HG03135 (cell line): ENCODE results near the gene CTNNBIP1.

Source experiments
- ATAC-seq: cut with Tn5 transposase; IDR thresholded peaks from one replicate; pipeline ENCODE4 v1.9.1; 2021; ENCODE audit warnings: mild to moderate bottlenecking, moderate library complexity; ENCODE audit not compliant: unreplicated experiment

The CTNNBIP1 gene

DNA sequence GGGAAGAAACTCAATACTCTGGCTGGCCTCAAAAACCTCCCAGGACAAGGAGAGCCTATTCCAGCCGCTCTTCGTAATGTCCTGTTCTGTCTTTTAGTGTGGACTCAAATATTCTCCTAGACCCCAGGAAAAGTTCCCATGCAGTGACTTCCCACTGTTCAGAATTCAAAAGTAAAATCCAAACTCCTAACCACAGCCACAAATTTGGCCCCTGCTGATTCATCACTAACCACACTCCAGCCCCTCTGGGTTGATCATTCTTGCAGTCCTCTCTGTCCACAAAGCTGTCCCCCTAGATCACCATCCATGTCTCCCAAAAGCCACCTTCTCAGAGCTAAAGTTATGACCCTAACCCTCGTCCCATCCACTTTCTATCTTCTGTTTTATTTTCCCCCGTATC, 5.1 kb downstream of the CTNNBIP1 start:
- no peak for ATAC-seq

DNA sequence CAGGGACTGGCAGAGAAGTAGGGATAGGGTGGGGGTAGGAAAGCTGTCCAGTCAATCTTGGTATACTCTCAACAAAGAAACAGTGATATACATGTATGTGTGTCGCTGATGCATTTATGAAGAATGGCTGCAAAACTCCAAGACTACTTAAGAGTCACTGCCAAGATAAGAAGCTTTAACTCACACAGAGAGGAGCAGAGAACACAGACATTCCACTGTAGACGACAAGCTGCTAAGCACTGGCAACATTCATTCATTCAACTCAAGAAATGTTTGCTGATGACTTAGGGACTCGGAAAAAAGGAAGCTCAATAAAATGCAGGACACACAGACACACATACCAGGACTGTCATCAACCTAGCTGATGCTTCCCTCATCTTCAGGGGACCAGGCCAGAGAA, 5.5 kb downstream of the CTNNBIP1 start:
- no peak for ATAC-seq

DNA sequence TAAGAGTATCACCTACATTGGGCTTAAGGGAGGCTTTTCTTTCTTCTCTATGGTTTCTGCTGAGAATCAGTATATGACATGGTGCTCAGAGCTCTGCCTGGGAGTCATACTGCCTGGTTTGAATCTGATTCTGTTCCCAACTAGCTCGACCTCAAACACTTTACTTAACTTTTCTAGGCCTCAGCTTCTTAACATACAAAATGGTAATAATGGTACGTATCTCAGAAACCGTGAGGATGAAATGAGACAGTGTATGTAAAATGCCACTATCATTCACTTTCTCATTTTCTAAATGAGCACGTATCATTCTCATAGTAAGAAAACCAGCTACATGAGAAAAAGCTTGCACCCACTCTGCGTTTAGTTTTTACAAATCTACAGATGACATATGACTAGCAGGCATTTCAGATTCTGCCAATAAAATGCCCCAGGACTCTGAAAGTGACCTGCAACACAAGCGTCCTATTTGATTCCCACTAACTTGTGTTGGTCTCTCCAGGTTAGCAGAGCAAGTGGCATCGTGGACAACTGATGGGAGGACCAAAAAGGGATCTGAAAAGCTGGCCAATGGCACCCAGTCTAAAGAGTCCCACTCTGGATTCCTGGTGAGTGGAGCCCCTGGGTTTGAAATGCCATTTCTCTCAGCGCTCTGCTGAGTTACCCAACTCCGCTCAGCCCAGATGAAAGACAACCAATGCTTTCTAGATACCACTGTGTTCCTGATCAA, 6.1 kb downstream of the CTNNBIP1 start:
- ATAC-seq = no peak

DNA sequence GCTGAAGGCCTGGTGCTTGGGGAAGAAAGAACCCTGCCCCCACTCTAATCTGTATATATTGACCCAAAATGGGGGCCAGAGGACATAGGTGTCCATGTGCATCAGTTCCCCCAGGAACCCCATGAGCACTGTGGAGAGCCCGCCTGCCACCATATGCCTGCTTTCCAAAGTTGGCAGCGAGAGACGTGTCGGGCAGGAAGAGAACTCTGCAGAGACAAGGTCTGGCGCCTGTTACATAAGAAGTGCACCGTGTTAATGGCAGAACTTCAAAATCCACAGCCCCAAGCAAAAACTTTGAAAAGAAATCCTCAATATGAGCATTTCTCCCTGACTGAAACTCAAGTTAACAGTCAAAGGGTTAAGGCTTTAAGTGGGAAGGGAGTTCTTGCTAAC, 8.0 kb downstream of the CTNNBIP1 start:
- no peak for ATAC-seq

DNA sequence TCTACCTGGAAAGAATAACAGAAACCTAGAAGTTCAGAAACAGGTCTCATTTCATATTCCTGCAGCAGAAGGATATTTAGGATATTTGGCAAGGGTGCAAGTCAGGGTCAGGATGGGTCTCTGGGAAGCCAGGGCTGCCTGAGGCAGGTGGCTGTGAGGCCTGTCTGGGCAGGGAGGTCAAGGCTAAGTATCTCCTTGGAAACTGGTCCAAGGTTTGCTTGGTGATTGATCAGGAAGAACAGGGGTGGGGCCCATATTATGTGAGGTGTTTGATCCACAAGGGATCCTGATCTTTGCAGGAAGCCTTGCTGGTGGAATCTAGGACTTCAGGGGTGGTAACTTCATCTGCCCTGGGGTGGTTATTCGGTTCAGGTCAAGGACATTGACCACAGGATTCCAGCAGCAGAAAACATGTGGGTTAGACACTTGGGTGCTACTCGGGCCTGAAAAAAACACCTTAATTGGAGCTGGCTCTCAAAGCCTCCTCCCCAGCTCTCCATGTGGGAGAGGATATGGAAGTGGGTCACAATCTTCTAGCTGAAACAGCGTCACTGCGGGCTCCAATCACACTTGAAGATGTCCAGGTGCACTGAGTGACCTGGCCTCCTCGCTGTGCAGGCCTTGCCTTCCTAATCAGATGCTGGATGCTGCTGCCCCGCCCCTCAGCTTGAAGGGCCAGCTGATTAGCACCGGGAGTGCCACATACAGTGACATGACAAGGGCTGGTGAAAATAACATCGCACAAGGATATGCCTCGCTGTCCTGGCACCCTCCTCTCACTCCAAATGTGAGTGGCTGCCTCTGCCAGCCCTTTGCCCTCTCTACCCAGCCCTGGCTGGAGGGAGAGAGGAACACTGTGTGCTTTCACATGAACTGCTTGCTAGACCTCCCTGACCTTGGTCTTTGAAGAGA, 8.7 kb downstream of the CTNNBIP1 start:
- ATAC-seq = no peak

DNA sequence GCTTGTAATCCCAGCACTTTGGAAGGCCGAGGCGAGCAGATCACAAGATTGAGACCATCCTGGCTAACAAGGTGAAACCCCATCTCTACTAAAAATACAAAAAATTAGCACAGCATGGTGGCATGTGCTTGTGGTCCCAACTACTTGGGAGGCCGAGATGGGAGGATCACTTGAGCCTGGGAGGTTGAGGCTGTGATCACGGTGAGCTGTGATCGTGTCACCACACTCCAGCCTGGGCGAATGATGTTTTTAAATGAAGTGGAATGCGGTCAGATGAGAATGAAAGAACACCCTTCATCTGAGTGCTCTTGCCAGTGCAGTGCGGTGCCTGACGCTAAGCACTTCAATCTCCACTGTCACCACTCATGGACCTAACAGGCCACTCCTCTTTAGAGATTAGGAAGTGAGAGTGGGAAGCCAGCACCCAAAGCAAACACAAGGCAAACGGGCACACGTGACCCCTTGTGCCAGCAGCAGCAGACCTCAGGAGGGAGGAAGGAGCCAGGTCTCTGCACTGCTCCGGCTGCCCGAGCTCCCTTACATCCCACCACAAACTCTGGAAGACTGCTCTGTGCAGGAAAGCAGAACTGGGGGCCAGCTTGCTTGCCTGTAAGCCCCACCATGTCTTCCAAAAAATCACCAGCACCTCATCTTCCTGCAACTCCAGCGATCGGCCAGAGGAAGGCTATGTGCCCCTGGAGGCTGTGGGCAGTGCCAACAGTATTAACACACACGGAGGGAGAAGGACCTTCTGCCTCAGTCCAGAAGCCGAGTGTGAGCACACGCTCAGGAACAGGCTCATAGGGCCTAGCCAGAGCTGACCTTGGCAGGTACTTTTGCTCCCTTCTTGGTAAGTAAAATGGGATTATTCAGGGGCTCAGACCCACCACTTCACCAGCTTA, 9.7 kb downstream of the CTNNBIP1 start:
- no peak for ATAC-seq

DNA sequence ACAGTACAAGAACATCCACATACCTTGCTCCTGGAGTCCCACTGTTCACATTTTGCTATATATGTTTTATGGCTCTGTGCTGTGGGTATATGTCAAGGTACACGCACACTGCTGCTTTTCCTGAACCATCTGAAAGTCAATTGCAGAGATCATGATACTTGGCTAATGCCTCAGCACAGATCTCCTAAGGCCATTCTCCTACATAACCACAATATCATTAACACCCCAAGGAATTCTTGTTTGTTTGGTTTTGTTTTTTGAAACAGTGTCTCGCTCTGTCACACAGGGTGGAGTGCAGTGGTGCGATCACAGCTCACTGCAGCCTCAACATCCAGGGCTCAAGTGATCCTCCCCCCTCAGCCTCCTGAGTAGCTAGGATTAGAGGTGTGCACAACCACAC, 16.0 kb downstream of the CTNNBIP1 start:
- ATAC-seq = no peak

DNA sequence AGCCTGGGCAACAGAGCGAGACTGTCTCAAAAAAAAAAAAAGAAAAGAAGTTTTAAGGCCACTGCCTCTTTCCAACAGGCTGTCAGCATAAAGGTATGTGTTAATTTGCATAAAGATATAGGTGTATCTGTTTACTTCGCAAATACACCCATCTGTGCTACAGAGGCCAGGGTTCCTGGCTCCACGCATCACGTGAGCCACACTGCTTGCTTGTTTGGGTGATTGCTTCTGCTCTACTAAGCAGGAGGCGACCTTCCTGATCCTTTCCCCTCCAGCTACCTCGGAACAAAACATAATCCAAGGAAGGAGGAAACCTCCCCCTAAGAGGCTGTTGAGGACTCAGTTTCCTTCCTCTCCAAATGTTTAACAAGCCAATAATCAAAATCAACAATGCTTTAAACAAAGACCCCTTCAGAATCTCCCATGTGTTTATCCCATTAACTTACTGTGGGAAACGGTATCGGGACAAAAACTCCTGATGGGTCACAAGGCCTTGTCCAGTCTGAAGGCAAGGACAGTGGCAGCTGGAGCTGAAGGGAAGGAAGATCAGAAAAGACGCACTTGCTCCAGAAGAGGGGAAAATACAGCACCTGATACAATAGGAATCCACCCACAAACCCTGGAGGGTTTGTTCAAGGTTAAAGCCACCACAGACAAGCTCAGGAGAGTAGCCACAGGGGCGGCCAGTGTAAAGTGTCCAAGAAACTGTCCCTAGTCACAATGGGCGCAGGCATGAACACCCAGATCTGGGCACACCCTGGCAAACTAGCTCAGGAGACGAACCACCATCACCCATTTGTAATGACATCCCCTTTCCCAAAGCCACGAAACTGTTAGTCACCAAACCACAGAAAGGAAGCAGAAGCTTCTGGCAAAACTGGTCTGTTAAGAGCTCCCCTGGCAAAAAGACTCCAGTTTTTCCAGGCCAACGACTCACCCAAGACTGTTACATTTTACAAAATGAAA, 17.2 kb downstream of the CTNNBIP1 start:
- no peak for ATAC-seq

DNA sequence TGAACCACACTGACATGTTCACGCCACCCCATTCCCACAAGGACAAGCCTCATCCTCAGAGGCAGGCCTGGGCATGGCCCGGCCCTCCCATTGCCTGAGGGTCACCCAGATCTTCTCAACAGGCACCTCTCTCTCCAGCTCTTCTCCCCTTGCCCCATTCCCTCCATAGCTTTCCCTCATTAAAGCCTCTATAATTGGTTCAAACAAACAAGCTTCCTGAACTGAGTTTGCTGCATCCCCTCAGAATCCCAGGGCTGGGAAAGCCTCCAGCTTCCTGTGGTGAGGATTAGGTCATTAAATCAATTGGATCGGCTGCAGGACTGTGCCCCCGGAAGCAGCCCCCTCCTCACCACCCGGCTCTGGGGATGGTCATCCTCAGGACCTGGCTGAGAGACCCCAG, 18.9 kb downstream of the CTNNBIP1 start:
- ATAC-seq = no peak

DNA sequence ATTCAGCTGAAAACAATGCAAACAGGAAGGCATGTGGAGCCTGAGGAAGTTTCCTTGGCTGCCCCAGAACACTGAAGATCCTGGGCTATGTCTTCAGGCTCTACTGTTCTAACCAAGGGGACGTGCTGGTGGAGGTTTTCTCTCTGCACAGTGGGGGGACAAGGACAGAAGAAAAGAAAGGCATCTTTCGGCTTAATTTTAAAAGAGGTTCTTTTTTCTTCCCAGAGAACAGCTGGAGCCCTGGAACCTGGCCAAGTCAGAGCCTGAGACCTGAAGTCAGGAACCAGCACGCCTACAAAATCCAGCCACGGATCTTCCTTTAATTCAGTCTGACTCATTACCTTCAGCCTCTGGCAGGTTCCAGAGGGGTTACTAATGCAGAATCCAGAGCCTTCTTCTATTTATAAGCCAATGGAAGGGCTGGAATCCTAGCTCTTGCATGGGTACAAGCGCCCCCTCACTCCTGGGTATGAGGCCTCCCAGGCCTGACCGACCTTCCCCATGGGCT, 19.8 kb downstream of the CTNNBIP1 start:
- ATAC-seq = no peak

DNA sequence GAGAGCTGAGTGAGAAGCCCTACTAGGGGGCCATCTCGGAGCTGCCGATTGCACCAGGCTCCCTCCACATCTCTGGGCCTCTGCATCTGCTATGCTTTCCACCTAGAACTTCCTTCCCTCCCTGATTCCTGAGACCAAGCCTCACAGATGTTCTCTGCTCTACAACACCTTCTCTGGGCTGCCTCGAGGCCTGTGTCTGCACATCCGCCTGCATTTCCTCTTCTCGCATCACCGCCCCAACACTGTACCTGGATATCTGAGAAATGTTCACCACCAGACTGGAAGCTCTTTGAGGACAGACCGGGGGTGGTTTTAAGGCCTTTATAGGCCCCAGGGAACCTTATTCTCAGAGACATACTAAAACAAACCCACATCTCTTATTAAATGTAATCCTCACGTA, 20.7 kb downstream of the CTNNBIP1 start:
- ATAC-seq = no peak

DNA sequence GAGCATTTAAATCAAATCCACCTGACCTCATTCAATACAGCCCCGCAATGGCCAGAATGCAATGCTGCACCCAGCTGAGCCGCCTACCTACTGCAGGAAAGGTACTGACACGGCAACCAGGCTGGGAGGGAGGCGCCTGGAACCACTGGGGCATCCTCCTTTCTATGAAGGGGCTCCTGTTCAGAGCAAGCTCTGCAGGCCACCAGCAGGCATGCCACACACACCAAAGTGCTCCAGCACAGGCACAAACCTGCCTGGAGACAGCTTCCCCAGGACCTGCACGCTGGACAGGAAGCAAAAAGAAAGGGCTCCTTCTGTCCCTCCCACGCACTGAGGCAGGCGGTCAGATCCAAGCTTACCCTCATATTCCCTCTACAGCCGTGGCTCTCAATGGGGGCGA, 21.2 kb downstream of the CTNNBIP1 start:
- ATAC-seq = no peak

DNA sequence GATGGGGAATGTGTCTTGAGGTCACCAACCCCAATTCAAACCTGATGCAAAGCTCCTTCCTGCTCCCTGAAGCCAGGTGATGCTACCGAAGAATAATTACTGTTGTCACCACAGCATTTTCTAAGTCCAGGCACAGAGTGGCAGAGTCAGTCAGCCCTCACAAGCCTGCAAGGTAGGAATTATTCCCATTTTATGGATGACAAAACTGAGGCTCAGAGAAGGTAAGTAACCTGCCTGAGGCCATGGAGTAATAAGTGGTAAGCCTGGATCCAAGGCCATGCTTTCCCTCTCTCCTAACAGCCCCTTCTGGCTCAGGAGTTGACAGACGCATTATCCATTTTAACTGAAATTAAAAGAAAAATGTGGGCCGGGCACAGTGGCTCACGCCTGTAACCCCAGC, 23.0 kb downstream of the CTNNBIP1 start:
- ATAC-seq = no peak

DNA sequence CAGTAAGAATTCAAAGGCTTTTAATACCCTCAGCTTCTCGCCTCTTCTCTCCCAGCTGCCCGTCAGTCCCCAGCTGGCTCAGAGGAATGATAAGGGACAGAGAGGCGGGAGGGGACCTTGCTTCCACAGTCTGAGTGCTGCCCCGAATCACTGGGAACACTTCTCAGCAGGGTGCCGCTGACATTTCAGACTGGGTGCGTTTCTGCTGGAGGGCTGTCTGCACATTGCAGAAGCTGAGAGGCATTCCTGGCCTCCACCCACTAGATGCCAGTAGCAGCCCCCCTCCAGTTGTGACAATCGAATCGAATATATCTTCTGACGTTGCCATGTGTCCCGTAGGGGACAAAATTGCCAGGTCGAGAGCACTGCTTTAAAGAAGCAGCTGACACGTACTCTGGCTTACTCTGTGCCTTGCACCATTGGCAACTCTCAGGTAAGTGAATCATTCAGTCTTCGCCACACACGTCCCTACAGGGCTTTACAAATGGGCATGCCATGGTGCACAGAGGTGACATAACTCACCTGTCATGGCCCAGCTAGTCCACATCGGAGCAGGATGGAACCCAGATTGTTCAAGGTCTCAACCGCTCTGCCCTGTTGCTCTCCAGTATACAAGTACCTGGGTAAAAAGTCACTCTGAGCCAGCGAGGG, 23.9 kb downstream of the CTNNBIP1 start:
- ATAC-seq = no peak

DNA sequence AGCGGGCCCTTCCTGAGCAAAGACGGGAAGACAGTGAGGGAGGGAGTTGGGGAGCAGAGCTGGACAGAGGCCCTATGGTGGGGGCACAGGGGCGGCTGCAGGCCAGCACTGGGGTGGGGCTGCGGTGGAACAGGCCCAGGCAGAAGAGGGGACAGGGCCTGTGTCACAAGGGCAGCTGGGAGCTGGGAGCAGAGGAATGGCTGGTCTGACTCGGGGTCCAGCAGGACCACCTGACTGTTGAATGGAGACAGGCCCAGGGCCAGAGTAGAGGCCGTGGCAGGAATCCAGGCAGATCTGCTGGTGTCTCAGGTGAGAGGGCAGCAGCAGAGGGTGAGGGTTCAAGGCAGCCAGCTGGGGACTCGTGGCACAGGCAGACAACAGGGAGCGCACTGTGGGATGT, 25.3 kb downstream of the CTNNBIP1 start:
- ATAC-seq = no peak

DNA sequence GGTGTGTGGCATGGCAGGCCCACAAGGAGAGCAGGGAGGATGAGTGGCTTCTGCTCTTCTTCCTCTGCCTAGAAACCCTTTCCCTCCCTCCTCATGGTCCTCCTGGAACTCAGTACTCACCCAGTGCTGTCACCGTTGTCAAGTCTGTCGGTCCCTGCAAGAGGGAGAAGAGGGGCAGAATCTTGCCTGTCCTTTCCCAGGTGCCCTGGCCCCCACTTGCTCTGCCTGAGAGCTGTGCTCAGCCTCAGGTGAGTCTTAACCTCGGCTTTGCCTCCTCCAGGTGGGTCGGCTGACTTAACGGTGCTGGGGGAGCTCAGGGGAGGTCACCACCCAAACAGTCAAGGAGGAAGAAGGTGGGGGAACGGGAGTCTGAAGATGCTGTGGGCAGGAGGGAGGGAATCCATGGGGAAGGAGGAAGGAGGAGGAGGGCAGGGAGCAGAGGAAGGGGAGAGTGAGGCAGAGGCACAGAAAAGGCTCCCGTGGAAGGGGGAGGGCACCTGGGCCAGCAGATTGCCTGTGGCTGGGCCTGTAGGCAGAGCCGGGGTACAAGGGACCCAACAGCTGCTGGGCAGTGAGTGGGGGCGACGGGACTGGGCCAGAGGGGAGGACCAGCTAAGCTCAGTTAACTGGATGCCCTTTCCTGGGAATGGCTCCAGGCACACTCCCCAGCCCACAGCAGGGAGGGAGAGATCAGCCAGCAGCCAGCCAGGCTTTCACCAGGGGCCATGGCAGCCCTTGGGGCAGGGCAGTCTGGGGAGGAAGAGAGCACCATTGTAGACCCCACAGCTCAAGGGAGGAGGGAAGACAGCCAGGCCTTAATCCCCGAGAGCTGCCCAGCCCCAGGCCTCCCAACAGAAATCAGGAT, 26.3 kb downstream of the CTNNBIP1 start:
- ATAC-seq = no peak

DNA sequence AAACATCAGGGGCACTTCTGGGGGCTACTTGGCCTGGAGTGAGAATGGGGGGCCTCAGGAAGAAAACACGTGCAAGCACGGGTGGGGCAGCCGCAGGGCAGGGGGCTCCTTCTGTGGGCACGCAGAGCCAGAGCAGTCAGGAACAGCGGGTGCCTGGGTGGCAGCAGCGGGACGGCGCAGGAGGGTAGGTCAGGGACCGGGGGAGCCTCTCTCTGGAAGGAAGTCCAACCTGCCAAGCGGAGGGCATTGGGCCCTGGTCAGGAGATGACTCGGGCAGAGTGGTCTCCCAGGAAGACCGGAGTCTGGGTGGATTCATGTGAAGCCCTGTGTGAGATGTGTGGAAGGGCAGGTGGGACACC, 27.1 kb downstream of the CTNNBIP1 start:
- ATAC-seq = no peak

DNA sequence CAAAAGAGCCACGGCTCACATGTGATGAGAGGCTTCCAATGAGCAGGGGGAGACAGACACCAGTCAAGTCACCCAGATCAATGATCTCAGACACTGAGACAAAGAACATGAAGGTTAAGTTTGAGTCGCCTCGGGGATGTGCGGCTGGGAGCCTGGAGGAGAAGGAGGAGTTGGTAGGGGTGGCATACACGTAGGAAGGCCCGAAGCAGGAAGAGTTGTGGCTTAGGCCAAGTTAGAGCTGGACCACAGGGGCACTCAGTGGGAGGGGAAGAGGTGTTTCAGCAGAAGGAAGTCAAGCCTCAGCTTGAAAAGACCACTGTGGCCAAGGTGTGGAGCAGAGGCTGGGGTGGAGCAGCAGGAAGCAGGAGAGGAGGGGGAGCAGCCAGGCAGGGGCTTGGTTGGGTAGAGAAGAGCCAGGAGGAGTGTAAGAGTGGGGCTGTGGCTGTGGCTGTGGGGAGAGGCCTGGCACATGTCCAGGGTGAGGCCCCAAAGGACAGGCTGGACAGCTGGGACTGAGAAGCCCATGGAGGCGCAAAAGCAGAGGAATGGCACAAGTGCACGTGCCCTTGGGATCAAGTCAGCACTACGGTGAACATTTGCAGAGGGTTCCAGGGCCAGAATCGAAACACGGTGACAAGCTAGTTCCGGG, 27.6 kb downstream of the CTNNBIP1 start:
- no peak for ATAC-seq
